Stromal cell of bone marrow (primary cell): ENCODE results near the gene MYO16.
A peak's percentile ranks its signal among the peaks of the same experiment; 100 is the strongest.
"Not testable (repeated sequence)": the region's sequence is repeated elsewhere in the genome, so short reads cannot be mapped to it uniquely, and the experiment has no call there.

Experiments used
- DNase-seq: peaks from one replicate; pipeline ENCODE4 v3.0.0-alpha.2; 2012; ENCODE audit warnings: low read depth

The MYO16 gene

DNA sequence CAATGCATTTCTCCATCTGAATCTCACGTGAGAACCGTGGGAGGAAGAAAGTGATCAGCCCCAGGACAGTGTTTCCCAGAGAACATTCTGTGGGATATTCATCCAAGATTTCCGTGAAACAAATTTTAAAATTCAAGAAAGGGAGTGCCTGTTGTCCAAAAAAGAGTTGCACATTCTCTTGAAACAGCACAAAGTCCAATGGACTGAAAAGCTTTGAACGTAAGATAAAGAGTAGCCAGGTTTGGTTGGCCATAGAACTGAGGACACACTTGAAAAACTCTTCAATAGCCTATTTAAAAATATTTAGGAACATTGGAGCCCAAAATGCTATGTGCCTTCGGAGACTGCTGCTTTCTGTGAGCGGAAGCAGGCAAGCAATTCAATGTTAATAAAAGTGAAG, 353.9 kb downstream of the MYO16 start:
- DNase-seq: no peak

DNA sequence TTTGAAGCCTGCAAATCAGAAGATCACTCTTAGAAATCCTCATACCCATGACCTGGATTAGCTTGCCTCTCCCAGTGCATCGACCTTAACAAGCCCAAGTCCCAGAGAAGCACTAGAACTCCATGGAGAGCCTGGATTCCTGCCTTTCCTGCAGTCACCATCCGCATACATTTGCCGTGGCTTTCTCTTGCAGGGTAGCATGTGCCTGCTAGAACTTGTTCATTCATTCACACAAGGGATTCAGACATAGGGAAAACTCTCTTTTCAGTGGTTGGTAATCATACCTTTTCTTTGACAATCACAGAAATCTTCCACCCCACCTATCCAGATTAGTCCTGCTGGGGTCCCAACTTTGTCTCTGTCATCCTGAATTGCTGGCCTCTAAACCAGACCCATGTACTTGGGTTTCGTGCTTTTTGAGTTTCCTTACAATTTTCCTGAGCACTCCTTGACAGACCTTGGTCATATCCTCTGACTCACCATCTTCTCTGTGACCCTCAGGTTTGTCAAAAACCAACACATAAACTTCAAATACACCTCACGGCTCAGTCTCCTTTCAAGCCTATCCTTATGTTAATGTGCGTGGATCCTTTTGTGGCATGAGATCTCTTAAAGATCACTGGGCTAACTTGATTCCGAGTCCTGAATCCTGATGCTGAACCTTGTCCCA, 355.0 kb downstream of the MYO16 start:
- DNase-seq: no peak

GRCh38 chr13:108985166-108985565, 355.8 kb downstream of the MYO16 start:
- no peak for DNase-seq

DNA sequence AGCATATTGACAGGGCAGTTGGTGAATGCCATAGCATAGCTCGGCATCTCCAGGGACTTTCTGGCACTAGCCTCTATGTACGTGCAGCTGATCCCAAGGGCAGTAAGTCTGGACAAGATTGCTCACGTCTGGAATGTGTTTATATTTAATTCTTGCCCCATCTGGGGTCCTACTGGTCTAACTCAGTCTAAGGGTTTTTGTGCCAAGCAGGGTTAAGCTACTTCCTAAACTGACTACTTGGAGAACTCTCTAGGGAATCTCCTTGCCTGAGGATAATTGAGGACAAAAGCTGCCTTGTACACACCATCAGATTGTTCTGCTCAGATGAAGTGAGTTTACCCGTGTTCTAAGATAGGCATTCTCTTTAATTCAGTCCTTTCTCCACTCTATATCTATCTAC, 358.1 kb downstream of the MYO16 start:
- DNase-seq: peak; percentile 18

- no peak for DNase-seq
These were observed 358.5 kb downstream of the MYO16 start for GRCh38 chr13:108987944-108988343.

GRCh38 chr13:108991416-108991815, 362.0 kb downstream of the MYO16 start:
- not testable (repeated sequence) for DNase-seq

- DNase-seq: no peak
These were observed 363.9 kb downstream of the MYO16 start for GRCh38 chr13:108993346-108993745.

GRCh38 chr13:108996430-108996829, 367.0 kb downstream of the MYO16 start:
- no peak for DNase-seq

DNA sequence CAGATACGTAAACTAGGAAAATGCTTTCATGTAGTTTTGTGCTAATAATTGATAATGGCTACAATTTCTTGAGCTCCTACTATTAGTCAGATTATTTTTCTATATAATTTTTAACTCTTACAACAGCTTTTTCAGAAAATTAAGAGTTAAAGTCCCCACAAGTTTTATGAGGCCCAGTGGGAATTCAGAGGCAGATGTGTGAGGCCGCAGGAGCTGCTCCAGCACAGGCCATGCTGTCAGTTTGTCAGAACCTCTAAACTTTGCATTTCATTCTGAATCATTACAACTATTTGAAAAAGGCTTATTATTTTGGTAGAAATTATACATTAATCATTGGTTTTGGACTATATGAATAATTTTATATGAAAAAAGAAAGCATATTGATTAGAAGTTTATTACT, 370.8 kb downstream of the MYO16 start:
- no peak for DNase-seq

DNA sequence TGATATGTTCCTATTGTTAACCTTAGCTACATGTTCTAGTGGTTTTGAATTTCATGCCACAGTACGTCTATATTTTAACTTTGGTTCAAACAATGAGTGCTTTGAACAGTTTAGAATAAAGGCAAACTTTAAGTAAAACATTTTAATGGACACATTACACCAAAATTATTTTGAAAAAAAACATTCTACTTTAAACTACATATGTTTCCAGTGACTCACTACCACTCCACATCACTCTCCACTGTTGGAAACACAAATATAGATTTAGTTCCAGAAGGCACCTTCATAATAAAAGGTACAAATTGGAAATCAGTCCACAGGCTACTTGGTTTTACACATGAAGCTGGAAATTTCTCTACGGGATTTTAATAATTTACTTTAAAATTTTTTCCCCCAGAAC, 373.5 kb downstream of the MYO16 start:
- DNase-seq: no peak

DNA sequence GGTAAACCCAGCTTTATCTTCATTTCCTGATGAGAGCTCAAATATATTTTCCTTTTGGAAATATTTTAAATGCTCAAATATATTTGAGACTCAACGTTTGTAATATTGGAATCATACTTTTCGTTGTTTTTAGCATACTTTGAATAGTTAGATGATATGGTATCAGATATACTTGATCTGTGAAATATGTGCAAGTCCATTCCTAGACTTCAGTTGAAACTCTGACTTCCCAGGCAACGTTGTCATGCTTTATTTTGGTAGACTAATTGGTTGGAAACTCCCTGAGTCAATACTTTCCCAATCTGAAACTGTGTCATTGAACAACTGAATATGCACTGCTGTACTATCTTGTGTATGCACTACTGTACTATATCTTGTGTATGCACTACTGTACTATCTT, 378.5 kb downstream of the MYO16 start:
- DNase-seq: no peak

GRCh38 chr13:109009756-109010155, 380.3 kb downstream of the MYO16 start:
- no peak for DNase-seq

- no peak for DNase-seq
These were observed 381.5 kb downstream of the MYO16 start for GRCh38 chr13:109010912-109011311.

DNA sequence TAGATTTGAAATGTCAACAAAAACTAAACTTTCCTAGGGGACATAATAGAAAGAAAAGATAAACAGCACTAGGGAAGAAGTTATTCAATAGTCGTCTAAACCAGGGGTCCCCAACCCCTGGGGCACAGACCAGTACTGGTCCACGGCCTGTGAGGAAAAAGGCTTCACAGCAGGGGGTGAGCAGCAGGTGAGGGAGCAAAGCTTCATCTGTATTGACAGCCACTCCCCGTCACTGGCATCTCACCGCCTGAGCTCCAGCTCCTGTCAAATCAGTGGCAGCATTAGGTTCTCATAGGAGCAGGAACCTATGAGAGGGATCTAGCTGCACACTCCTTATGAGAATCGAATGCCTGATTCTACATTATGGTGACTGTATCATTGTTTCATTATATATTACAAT, 382.7 kb downstream of the MYO16 start:
- no peak for DNase-seq

GRCh38 chr13:109021558-109021957, 392.1 kb downstream of the MYO16 start:
- DNase-seq: no peak

DNA sequence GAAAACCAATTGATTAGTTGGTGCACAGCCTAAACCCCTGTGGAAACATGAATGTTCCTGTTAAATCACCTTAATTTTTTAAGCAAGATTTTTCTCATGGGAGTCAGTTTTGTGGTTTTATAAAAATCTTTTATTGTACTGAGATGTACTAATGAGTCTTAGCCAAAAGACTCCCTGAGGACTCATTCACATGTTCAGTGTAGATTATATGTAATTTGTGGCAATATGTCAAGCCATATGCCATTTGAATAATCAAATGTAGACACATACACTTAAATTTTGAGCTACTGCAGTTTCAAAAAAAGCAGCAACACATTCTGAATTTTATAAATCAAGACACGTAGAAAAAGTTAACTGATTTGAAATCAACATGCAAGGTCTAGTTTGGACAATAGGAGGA, 395.2 kb downstream of the MYO16 start:
- DNase-seq: no peak

- no peak for DNase-seq
These were observed 396.9 kb downstream of the MYO16 start for GRCh38 chr13:109026266-109026665.

DNA sequence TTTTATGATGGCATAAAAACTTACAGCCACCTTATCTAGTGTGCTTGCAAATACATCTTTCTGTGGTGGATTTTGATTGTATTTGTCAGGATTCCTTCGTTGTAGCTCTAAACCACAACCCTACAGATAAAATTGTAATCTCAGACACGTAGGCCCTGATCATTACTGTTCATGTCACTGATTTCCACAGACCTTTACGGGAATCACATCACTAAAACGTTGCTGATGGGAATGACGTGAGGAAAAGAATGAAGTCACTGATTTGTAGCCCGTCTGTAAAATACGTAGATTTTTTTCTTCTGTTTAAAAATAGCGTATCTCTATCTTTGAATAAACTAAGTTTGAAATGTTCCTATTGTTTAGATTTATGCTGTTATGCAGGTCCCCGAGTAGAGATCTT, 399.2 kb downstream of the MYO16 start:
- DNase-seq: no peak

DNA sequence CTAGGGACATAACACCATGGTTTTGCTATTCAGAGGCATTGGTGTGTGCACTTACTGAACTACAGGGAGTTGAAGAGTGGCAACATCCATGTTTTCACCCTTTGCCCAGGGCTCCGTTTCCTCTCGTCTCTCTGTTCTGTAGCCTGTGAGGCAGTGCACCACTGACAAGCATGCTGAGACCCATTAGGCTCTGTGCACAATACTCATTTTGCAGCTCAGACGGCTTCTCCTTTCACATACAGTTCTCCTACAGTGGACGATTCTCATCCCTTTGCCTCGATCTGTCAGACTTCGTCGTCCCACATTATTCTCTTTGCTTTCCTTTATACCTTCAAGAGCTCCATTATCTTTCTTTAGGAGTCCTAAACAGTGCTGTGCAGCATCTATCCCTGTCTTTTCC, 403.7 kb downstream of the MYO16 start:
- DNase-seq: no peak

- peak; percentile 2 for DNase-seq
These were observed 406.8 kb downstream of the MYO16 start for GRCh38 chr13:109036078-109036780.

GRCh38 chr13:109043636-109044035, 414.2 kb downstream of the MYO16 start:
- no peak for DNase-seq

- DNase-seq: no peak
These were observed 426.4 kb downstream of the MYO16 start for GRCh38 chr13:109055850-109056249.

DNA sequence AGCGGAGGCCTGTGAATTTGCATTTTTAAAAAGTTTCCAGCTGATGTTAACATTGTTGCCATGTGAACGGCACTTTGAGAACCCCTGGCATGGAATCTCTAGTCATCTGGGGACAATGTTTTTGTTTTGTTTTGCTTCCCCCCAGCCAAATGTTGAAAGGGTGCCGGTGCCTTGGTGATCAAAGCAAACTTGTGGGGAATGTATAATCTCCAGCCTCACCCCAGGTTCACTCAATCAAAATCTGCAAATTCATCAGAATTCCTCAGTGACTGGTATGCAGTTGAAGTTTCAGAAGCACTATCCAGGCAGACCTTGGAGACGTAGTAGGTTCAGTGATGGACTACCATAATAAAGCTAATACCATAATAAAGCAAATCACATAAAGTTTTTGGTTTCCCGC, 428.7 kb downstream of the MYO16 start:
- DNase-seq: no peak

DNA sequence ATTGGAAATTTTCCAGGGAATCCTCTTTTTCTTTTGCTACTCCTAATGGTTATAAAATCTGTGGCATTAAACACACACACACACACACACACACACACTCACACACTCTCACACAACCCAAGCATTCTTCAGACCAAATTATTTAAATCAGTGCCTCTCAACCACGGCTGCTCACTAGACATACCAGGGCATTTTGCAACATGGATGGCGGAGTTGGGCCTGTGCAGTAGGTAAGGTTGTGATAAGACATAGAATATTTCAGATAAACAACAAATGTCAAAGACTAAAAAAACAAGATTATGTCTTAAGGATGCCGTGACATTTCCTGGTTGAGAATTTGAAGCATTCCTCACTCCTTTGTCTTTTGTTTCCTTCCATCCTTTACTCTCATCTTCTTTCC, 443.1 kb downstream of the MYO16 start:
- DNase-seq: no peak
